Mucosa of gallbladder (tissue), 1 donor: ENCODE results near the gene FLNB. TPM values are rescaled to one million over a fixed set of nuclear protein-coding genes. Genes with fewer than 3 reads are reported as not detected.

Experiments
- DNase-seq: peaks from one replicate; pipeline ENCODE4 v3.0.0-alpha.2; 2020; ENCODE audit warnings: low spot score
- total RNA-seq: library from RNA; stranded (reverse); gene quantifications from one replicate; pipeline ENCODE4 v1.2.1, GENCODE V29; 2021
- donor health status: DM: no; HTN: no; CAD: no.

Gene FLNB
- total RNA-seq, 1 donor from 2014 or later, result 119 TPM

- no peak for DNase-seq
Observed at GRCh38 chr3:58106061-58106460, 97.8 kb downstream of the FLNB start.

GRCh38 chr3:58106640-58107039, 98.4 kb downstream of the FLNB start:
- no peak for DNase-seq

- no peak for DNase-seq
Observed at GRCh38 chr3:58107597-58107996, 99.4 kb downstream of the FLNB start.

GRCh38 chr3:58109752-58110151, 101.5 kb downstream of the FLNB start:
- no peak for DNase-seq

GRCh38 chr3:58111513-58112184, 103.4 kb downstream of the FLNB start:
- peak; percentile 87 for DNase-seq

- no peak for DNase-seq
Observed at GRCh38 chr3:58112185-58112535, 103.9 kb downstream of the FLNB start.

- DNase-seq, result no peak
Observed at GRCh38 chr3:58115175-58115574, 107.0 kb downstream of the FLNB start.

GRCh38 chr3:58116161-58116955, 108.1 kb downstream of the FLNB start:
- no peak for DNase-seq

- DNase-seq, result no peak
Observed at GRCh38 chr3:58116985-58117384, 108.8 kb downstream of the FLNB start.

- DNase-seq, result peak; percentile 66
Observed at GRCh38 chr3:58117561-58118181, 109.4 kb downstream of the FLNB start.

GRCh38 chr3:58119186-58119585, 111.0 kb downstream of the FLNB start:
- no peak for DNase-seq

GRCh38 chr3:58120075-58120812, 112.0 kb downstream of the FLNB start:
- no peak for DNase-seq

GRCh38 chr3:58121183-58121582, 113.0 kb downstream of the FLNB start:
- no peak for DNase-seq

- no peak for DNase-seq
Observed at GRCh38 chr3:58122936-58123700, 114.9 kb downstream of the FLNB start.

GRCh38 chr3:58124387-58124786, 116.2 kb downstream of the FLNB start:
- DNase-seq, result no peak

GRCh38 chr3:58129041-58129770, 121.0 kb downstream of the FLNB start:
- DNase-seq, result no peak

GRCh38 chr3:58130591-58130990, 122.4 kb downstream of the FLNB start:
- no peak for DNase-seq

GRCh38 chr3:58131101-58131825, 123.0 kb downstream of the FLNB start:
- DNase-seq, result no peak

- DNase-seq, result no peak
Observed at GRCh38 chr3:58132850-58133249, 124.6 kb downstream of the FLNB start.

- no peak for DNase-seq
Observed at GRCh38 chr3:58134468-58134867, 126.2 kb downstream of the FLNB start.
